Endothelial cell of coronary artery (primary cell): ENCODE measurements around the gene UBAC2. TPM values are rescaled to one million over a fixed set of nuclear protein-coding genes. Genes with fewer than 3 reads are reported as not detected.

ENCODE experiments used
- total RNA-seq: library from RNA; depleted of rRNA; stranded (reverse); fragments of >200 nt; gene quantifications from 2 replicates; pipeline ENCODE4 v1.2.3, GENCODE V29; 2014

UBAC2 gene
- total RNA-seq = 30.0 and 36.0 TPM in 2 replicates

GRCh38 chr13:99200432-99201167, at the start of gene UBAC2:
Gene UBAC2, plus strand, starts transcription at chr13:99200854. Its CDS starts 55 bp downstream, at chr13:99200909.

GRCh38 chr13:99258210-99258860, 57.7 kb downstream of the UBAC2 start, which contains the start of gene GPR18:
Gene GPR18, minus strand, starts transcription at chr13:99258379. Its CDS starts 2,507 bp downstream, at chr13:99255872.

GRCh38 chr13:99307247-99307646, 106.6 kb downstream of the UBAC2 start, which contains the start of gene GPR183:
Gene GPR183, minus strand, starts transcription at chr13:99307399. Its CDS starts 11,254 bp downstream, at chr13:99296145.

Other genes starting within 250 kb of the UBAC2 start
- gene DOCK9, start 222.8 kb upstream of the UBAC2 start, total RNA-seq = 226 and 230 TPM in 2 replicates
- not detected in 2 replicates for gene GPR18, start 57.5 kb downstream of the UBAC2 start, total RNA-seq
- not detected in 2 replicates for gene GPR183, start 106.5 kb downstream of the UBAC2 start, total RNA-seq